GM12873 (cell line): ENCODE measurements around the gene SETD6.

ENCODE experiments used
- CTCF ChIP-seq: IDR thresholded peaks from 2 replicates; pipeline ENCODE4 v1.5.1; 2012; ENCODE audit warnings: low read depth, mild to moderate bottlenecking, moderate library complexity, low read length, control low read depth; ENCODE audit not compliant: insufficient read depth; ENCODE audit errors: missing control alignments

Gene SETD6

DNA sequence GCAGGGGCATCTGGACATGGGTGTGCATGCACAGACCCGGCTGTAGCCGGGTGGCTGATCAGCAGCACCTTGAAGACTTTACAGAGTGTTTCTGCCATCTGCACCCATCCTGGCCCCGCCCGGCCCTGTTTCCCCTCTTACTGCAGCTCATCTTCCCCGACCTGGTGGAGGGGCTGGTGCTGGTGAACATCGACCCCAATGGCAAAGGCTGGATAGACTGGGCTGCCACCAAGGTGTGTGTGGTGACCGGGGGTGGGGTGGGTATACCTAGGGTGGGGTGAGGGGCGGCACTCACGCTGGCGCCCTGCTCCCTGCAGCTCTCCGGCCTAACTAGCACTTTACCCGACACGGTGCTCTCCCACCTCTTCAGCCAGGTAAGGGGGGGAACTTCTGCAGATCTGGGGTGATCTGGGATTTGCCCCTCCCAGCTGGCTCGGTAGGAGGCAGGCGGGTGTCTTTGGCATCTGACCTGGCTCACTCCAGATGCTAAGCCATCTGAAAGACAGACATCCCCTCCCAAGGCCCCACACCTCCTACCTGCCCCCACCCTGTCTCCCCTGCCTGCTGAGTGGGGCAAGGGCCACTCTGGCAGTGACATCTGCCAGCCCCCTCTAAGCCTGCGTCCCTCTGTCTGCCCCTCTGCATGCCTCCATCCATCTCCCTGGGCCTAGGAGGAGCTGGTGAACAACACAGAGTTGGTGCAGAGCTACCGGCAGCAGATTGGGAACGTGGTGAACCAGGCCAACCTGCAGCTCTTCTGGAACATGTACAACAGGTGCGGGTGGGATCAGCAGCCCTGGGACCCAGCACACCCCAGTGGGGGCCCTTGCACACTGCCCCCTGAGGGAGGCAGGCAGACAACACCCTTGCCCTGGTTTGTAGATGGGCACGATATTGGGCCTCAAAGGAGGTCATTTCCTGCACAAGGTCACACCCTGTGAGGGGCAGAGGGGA lies 8.8 kb upstream of the SETD6 start:
- peak; percentile 1 for TF ChIP-seq CTCF

DNA sequence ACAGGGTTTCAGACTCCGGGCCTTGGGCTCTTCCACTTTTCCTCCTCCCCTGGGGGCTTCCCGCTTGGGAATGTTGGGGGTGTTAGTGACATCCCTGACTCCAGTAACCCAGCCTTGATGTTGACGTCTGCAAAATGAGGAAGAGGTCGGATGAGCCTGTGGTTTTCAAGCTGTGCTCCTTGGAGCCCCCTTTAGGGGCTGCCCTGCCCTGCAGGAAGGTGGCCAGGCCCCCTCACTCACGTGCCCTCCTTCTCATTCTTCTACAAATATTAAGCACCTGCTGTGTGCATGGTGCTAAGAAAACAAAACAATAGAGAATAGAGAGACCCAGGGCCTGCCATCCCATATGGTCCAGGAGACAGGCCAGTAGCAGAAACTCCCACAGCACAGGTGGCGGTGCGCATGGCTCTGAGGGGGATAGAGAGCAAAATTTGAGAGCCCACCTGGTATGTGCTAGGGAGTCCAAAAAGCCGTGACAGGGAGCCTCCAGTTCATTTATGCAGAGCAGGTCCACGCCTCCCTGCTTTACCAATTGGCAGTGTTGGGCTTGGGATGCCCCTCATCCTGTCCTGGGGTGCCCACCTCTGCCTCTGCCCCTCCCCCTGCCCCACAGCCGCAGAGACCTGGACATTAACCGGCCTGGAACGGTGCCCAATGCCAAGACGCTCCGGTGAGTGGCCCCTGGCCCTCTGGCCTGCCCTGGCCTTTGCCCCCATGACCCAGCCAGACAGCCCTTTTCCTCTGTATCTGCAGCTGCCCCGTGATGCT lies 7.9 kb upstream of the SETD6 start:
- TF ChIP-seq CTCF: no peak

GRCh38 chr16:58507963-58508670 lies 7.2 kb upstream of the SETD6 start:
- TF ChIP-seq CTCF: no peak

DNA sequence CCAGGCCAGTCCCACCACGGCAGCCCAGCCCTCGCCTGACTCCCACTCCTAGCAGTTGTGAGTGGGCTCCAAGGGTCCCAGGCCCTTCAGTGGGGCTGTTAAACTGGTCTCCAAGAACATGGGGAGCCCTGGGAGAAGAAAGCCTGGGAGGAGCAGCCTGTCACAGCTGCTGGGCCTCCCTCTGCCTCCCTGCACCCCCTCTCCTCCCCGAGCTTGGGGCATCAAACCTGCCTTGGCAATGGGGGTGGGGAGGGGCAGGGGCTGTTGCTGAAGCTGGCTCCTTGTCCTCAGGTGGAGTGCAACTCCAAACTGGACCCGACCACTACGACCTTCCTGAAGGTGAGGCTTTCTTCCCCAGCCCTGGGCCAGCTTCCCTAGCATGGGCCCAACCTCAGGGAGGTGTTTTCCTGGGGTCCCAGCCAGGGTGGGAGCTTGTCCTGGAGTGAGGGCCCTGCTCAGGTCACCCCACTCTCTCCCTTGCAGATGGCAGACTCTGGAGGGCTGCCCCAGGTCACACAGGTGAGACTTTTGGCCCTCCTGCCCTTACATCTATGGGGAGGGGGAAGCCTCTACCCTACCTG lies 6.6 kb upstream of the SETD6 start:
- TF ChIP-seq CTCF: no peak

GRCh38 chr16:58509256-58510096 lies 5.8 kb upstream of the SETD6 start:
- no peak for TF ChIP-seq CTCF

- no peak for TF ChIP-seq CTCF
Measured at GRCh38 chr16:58510097-58510775, 5.1 kb upstream of the SETD6 start.
